HG03039 (cell line): ENCODE measurements around the gene SETD7.

Experiments
- ATAC-seq: cut with Tn5 transposase; IDR thresholded peaks from one replicate; pipeline ENCODE4 v1.9.1; 2021; ENCODE audit warnings: mild to moderate bottlenecking, moderate library complexity; ENCODE audit not compliant: unreplicated experiment

The SETD7 gene

GRCh38 chr4:139552517-139553307 is 3.3 kb downstream of the SETD7 start:
- ATAC-seq: no peak

GRCh38 chr4:139550724-139551429 is 5.1 kb downstream of the SETD7 start:
- ATAC-seq: no peak

GRCh38 chr4:139547979-139548378 is 8.0 kb downstream of the SETD7 start:
- no peak for ATAC-seq

GRCh38 chr4:139540632-139541031 is 15.4 kb downstream of the SETD7 start:
- ATAC-seq: no peak

GRCh38 chr4:139540161-139540560 is 15.9 kb downstream of the SETD7 start:
- ATAC-seq: no peak

- no peak for ATAC-seq
Observed at GRCh38 chr4:139537292-139537691, 18.7 kb downstream of the SETD7 start.

GRCh38 chr4:139535871-139536234 is 20.2 kb downstream of the SETD7 start:
- ATAC-seq: no peak

- no peak for ATAC-seq
Observed at GRCh38 chr4:139535228-139535870, 20.7 kb downstream of the SETD7 start.

- no peak for ATAC-seq
Observed at GRCh38 chr4:139534287-139534950, 21.6 kb downstream of the SETD7 start.

- no peak for ATAC-seq
Observed at GRCh38 chr4:139533511-139533910, 22.5 kb downstream of the SETD7 start.

- ATAC-seq: no peak
Observed at GRCh38 chr4:139532947-139533346, 23.1 kb downstream of the SETD7 start.

GRCh38 chr4:139530833-139531427 is 25.1 kb downstream of the SETD7 start:
- peak; percentile 55 for ATAC-seq

- ATAC-seq: peak; percentile 80
Observed at GRCh38 chr4:139528377-139529005, 27.5 kb downstream of the SETD7 start.

GRCh38 chr4:139526928-139527327 is 29.1 kb downstream of the SETD7 start:
- no peak for ATAC-seq

- ATAC-seq: no peak
Observed at GRCh38 chr4:139525414-139525813, 30.6 kb downstream of the SETD7 start.

- no peak for ATAC-seq
Observed at GRCh38 chr4:139524062-139524631, 31.9 kb downstream of the SETD7 start.

- no peak for ATAC-seq
Observed at GRCh38 chr4:139523076-139523475, 32.9 kb downstream of the SETD7 start.

- no peak for ATAC-seq
Observed at GRCh38 chr4:139522457-139522856, 33.6 kb downstream of the SETD7 start.

- no peak for ATAC-seq
Observed at GRCh38 chr4:139521754-139522401, 34.1 kb downstream of the SETD7 start.

GRCh38 chr4:139515531-139515958 is 40.5 kb downstream of the SETD7 start:
- ATAC-seq: no peak
